SW 1271 (cell line): Measurements from ENCODE around the gene FMNL2.
"Not testable (repeated sequence)": the region's sequence is repeated elsewhere in the genome, so short reads cannot be mapped to it uniquely, and the experiment has no call there.

Source experiments
- DNase-seq, 2 experiments: peaks; one replicate each; lab custom pipeline; 2025; lab: John Stamatoyannopoulos, UW

FMNL2 gene

DNA sequence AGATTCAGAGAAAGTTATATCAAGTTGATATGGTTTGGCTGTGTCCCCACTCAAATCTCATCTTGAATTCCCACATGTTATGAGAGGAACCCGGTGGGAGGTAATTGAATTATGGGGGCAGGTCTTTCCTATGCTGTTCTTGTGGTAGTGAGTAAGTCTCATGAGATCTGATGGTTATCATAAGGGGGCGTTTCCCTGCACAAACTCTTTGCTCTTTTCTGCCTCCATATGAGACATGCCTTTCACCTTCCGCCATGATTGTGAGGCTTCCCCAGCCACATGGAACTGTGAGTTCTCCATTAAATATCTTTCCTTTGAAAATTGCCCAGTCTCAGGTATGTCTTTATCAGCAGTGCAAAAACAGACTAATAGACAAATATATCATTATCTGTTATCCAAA is 187.5 kb downstream of the FMNL2 start:
- not testable (repeated sequence) for DNase-seq

DNA sequence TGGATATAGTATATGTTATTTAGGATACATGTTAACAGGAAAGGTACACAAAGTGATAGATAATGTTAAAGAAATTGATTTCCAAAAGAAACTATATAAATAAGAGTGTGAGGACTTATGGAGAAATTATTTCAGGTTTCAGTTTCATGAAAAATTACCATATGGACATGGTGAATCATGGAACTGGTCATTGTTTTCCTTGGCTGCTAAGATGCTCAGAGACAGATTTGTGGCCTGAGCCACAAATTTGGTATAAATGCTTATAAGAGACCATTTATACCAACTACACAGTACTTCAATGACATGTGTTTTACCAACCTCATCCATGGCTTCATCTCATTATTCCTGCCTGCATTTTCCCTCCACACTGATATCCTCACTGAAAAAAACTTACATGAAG is 188.1 kb downstream of the FMNL2 start:
- no peak for DNase-seq

DNA sequence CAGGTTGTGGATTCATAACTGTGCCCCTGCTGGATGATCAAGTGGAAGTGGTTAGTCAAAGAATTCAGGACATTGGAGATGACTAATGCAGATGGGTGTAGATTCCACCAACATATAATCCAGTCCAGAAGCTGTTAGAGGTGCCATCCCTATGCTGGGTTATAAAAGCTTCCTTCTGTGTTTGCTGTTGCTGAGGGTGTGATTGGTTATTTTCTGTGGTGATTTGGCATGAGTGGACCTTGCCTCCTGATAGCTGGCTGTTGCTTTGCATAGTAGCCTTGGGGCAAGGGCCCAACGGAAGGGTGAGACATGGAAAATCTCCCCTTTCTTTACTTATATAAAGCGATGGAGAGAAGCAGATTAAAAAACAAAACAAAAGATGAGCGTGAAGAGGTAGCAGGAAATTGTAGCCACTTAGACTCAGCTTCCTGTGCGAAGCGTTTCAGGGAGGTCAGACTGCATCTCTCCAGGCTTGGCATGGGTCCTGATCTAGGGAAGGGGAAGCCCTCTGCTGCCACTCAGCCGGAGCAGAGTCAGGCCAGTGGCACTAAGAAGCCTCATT is 190.4 kb downstream of the FMNL2 start:
- peak; percentile 95 to 97 for DNase-seq

DNA sequence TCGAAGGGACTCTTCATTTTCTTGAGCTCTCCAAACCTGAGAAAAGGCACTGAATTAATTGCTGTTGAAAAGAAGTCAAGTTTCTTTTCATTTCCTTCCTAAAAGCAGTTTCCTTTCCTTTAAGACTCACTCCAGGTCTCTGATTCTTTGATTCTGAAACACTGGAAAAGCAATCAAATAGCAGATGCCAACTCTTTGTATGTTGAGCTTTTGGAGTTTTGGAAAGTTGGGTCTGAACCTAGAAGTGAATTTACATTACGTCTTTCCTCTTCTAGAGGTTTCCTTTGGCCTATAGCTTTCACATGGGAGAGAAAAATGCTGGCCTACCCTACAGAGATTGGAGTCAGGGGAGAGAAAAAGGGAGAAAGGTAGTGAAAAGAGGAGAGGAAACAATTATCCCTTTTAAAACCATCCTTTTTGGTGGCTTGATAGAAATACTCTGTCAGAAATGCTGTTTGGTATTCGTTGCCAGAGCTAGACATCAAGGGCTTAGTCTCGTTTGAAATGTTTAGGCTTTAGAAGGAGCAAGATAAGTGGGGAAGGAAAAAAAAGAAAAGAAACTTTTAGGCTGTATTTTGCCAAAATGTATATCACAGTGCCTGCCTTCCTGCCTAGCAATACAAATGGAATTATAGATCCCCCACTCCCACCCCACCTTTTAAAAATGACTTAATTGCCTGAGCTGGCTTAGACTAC is 194.6 kb downstream of the FMNL2 start:
- DNase-seq = no peak

DNA sequence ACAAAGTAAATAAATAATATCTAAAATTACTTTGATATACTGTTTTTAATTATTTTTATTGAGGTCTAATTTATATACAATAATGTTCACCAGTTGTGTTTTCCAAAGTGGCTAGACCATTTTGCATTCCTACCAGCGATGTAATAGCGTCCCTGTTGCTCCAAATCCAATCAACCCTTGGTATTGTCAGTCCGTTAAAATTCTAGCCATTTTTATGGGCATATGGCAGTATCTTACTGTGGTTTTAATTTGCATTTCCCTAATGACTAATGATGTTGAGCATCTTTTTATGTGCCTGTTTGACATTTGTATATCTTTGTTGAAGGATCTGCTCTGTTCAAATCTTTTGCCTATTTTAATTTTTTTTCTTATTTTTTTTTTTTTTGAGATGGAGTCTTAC is 197.3 kb downstream of the FMNL2 start:
- no peak for DNase-seq

DNA sequence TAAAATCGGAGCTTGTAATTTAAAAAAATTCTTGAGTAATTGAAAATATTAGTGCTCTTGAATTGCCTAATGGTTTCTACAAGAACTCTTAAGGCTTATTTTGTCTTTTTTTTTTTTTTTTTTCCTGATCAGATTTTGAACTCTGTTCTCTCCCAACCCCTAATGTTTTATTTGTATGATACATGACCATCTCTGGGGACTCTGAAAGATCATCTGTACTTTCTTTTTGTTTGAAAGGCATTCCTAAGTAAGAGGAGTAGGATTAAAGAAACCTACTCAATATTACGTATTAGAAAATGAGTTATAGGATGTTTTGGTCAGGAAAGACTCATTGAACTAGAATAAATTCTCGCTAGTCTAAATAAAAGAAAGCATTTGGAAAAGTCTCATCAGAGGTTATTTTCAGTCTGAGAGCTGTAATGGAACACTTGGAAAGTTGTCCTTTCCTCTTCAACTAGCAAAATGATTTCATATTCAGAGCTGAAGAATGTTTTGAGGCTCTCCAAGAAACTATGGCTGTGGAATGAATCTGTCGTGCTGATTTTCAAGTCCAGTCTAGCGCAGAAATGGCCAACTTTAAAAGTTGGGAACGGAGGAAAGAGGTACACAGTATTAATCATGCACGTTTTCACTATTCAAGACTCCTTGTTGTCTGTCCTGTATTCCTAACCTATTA is 199.6 kb downstream of the FMNL2 start:
- DNase-seq = no peak

DNA sequence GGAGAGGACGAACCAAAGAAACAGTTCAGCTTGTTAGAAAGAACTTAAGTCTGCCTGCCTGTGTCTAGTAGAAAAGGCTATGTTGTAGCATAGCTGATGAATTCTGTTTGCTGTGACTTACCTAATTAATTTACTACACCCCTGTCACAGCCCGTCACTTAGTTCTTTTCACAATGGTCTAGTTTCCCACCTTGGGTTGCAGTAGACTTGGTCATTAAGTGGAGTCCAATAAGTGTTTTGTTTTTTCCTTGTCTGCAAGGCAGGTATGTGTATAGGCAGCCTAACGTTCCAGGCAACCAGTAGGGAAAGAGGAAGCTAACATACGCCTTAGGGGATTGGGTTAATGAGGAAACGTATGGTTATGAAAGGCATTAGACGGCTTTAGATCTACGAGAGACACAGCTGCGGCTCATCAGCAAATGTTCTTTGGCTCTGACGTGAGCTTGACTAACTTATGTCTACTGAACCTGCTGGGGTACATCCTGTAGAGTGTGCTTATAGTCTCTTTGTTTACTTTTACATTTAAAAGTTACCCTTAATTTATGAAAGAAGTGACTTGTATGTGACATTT is 202.2 kb downstream of the FMNL2 start:
- DNase-seq = no peak

DNA sequence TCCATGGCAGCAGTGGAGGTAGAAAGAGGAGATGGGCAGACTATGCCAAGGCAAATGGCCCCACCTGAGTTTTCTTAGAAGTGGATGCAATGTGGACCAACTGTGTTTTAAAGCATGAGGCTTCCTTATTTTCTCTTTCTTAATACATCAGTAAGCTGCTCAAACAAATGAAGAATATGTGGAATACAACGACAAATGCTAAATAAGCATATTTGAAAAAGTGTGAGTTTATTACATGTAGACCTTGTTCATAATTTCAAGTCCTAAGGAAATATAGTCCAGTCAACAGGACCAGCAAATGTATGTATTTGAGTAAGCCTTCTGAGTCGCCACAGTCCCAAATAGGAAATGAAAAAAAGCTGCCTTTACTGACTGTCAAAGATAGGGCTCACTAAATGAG is 204.4 kb downstream of the FMNL2 start:
- DNase-seq = no peak

DNA sequence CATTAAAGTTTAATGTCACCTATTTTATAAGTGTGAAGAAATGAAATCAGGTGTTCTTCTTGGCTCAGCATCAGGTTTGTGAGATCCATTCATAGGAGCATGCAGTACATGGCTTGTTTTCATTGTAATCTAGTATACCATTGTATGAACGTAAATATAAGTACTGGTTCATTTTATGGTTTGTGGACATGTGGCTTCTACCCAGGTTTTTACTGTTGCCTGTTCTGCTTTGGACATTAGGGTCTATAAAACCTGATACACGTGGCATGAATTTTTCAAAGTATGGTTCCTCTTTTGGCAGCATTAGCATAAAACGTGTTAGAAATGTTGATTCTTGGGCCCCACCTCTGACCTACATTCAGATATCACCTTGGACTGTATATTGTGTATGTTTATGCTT is 206.7 kb downstream of the FMNL2 start:
- DNase-seq = no peak

DNA sequence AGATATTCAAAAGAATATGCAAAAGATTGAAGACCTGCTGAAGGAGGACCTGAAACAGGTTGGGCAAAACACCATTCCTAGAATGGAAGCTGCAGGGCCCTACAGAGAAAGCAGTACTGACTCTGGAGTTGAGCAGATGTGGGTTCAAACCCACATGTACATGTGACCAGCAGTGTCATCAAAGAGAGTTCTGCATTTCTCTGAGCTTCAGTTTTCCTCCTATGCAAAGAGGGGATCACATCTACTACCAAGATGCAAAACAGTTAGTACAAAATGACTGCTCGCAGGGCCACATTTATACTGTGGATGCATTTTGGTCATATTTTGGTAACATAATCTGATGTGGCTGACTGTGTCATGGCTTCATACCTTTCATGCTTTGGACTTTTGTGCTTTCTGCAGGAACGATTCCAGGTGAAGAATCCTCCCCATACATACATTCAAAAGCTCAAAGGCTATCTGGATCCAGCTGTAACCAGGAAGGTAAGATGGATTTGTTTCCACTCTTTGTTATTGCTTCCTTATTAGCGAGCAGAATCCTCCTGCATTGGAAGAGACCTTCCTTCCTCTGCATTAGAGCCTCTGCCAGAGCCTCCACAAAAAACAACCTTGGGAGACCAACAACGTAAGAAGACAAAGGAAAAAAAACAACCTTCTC is 207.5 kb downstream of the FMNL2 start:
- DNase-seq = no peak

DNA sequence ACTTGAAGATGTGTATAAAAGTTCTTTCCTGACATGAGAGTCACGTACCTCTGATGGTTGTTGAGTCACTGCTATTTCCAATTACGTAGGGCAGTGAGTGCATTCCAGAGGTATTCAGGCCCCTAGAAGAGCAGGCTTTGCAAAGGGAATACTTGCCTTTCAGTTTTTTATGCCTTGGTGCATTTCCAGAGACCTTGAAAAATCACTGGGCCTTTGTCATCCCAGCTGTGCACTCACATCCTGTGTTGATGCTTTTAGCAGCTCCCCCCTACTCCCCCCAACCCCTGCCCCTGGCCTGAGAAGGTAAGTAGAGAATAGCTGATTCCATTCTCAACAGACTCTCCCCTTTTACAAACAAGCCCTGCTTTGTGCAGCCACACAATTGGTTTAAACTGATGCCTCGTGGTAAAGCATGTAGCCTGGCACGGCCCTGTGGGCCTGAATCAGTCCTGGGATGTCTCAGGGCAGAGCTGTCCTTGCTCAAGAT is 208.1 kb downstream of the FMNL2 start:
- peak; percentile 15 to 72 for DNase-seq

DNA sequence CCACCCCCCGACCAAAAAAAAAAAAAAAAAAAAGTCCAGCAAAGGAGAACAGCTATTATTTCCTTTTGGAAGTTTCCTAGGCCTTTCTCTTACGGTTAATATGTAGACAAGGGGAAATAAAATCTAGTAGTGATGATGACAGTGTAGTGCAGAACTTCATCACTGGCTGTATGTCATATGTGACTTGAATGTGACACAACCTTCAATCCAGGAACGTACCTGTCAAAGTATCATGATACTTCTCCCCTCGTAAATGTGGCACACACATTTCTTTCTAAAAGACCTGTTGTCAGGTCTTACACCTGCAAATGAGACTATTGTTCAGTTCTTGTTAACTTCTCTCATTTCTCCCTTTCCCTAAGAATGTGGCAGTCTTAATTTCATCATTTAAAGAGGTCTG is 208.7 kb downstream of the FMNL2 start:
- no peak for DNase-seq

DNA sequence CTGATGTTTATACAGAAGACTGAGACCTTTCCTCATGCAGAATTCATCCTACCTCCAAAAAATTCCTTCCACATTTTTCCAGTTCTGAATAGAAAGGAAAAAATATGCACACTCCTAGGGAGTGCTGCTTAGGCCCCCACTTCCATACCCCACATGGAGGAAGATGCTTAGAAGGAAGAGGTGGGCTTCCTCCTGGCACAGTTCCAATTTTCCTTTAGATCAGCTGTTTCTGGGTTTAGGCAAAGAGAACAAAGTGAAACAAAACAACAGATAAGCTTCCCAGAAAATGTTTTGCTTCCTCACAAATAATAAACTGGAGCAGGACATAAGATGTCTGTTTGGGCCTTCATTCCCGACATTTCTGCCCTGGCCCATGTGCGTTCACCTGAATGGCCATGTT is 209.7 kb downstream of the FMNL2 start:
- no peak for DNase-seq

DNA sequence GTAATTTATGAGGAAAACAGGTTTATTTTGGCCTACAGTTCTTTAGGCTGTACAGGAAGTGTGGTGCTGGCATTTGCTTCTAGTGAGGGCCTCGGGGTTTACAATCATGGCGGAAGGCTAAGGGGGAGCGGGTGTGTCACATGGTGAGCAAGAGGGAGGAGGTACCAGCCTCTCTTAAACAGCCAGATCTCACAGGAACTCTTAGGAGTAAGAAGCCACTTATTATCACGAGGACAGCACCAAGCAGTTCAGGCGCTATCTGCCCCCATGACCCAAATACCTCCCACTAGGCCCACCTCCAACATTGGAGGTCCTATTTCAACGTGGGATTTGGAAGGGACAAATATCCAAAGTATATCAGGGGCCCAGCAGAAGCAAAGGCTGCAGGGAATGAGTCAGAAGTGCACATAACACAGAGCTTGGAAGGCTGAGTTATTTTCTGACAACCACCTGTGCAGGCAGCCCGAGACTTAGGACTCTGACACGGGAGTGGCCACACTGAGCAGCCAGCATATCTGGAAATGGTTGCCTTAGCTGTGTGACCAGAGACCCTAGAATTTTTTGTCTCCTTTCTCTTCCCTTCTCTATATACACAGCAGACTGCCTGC is 211.4 kb downstream of the FMNL2 start:
- DNase-seq = no peak

DNA sequence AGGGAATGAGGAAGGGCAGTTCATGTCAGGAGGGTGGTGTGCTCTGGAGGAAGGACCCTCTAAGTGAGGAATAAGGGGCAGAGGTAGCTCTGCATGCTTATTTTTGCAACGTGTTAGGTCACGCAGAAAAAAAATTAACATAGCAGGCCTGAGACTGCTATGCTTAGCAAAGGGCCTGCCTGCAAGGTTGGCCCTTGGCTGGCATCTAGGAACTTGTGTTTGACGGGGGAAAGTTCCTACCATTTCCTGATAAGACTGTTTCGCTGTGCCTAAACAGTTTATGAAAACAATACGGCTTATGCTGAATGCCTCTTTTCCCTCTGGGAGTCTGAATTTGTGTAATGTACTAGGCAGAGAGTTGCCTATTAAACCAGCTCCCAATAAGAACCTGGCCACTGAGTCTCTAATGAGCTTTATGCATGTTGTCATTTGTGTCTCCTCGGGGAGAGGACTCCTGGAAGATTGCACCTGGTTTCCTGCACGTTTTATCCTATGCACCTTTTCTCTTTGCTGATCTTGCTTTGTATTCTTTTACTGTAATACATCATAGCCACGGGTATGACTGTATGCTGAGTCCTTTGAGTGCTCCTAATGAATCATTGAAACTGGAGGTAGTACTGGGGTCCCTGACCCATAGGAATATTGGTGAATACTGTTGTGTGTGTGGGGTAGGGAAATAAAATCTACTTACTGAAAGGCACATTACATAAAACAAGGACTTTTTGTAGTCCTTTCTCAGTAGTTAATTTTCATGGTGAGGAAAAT is 213.3 kb downstream of the FMNL2 start:
- DNase-seq = no peak

DNA sequence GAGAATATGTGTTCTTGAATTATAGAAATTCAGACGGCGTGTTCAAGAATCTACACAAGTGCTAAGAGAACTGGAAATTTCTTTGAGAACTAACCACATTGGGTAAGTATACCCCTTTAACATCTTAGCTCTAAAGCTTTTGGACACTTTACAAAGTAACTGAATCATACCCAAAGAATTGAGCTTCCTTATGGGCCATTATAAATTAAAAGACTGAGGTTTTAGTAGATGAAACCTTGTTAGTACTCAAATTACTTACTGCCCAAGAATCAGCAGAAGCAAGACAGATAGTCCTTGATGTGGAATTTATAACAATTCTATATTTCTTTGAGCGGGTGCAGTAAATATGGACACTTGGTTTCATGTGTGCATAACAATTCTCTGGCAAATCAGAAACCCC is 214.0 kb downstream of the FMNL2 start:
- DNase-seq = no peak

DNA sequence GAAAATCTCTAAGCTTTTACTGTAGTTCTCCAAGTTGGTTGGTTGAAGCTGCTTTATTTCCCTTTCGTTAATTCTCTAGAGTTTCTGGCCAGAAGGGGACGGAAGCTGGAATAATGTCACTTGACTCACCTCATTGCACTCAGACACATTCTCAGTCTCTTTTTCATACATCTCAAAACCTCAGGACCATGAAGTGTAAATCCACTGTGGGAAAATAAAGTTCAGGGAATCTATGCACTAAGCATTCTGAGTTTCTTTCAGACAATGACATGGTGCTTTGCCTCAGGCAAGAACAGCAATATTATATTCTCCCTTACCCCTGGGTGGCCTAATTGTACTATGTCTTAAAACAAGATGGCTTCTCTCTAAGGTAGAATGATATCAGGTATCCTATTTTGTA is 214.4 kb downstream of the FMNL2 start:
- no peak for DNase-seq

DNA sequence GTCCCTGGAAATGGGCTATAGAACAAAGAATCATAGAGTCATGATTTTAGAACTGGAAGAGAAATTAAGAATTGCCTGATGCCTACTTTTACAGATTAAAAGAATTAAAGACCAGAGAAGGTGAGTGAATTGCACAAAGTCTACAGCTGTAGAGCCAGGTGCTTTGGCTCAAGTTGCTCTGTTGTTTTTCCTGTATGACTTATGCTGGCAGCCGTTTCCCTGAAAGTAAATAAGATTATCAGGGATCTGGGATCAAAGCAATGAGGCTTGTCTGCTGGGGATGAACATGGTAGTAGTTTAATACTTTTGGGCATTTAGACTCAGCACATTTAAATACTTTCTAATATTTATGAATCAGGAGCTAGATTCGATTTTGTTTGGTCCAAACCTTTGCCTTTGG is 215.4 kb downstream of the FMNL2 start:
- DNase-seq = no peak

DNA sequence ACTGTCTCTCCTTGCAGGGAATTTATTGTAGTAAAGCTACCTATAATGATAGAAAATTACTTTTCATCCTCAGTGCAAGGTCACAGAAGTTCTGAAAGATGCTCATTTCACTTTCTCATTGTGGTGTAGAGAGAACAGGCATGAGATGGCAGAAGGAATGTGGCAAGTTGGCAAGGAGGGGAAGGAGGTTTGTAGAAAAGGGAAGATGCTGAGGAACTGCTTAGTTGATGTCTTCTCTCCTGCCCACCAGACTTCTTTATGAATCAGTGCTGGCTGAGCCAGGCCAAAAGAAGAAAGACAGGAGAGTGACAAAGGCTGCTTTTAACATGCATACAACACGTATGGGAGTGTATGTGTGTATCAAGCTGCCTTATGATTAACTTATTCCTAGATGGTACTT is 217.9 kb downstream of the FMNL2 start:
- no peak for DNase-seq

DNA sequence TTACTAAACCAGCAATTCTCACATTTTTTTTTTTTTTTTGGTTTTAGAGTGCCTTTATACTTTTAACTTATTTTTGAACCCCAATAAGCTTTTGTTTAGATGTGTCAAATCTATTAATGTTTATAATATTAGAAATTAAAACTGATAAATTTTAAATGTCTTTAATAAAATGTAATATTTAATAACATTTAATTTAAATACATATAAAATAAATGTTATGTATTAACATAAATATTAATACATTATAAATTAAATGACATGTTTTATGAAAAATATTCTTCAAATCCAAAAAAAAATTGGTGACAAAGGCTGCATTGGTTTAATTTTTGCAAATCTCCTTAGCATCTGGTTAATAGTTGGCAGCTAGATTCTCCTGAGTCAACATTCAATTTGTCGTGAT is 218.5 kb downstream of the FMNL2 start:
- DNase-seq = no peak

DNA sequence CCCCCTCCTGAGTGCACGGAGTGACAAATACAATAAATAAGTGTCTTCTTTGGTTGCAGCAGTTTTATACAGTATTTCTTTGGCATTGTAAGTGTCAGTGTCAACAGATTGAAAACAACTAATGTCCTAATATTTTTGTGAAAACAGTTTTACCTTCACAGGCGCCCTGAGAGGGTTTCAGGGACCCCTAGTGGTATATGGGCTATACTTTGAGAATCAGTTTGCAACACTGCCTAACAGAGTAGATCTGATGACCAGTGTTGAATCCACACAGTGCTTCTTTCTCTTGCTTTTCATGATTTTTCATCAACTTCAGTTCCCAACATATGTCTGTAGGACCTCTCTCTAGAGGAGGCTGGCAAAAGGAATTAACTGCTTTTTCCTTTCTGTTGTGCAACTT is 220.1 kb downstream of the FMNL2 start:
- DNase-seq = no peak
